RPMI8226 (cell line): ENCODE data around the gene HIVEP1.
"Not testable (repeated sequence)": the region's sequence is repeated elsewhere in the genome, so short reads cannot be mapped to it uniquely, and the experiment has no call there.

ENCODE experiments used
- DNase-seq: peaks from one replicate; pipeline ENCODE4 v3.0.0-alpha.2; 2015

HIVEP1 gene

DNA sequence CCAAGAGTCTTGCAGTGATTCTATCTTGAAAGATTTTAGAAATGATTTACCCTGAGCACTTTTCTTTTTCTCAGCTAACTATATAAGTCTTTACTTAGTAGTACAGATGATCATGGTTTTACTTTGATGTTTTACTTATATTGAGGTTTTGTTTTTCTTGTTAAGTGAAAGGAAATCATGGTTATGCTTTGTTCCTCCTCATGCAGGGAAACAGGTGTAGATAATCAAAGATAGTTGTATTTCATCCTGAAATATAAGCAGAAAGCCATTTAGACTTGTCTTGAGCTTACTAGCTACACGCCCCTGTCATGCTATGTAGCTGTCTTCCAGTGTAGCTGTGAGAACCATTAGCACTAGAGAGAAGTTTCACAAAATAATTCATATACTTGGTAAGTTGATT, 113.9 kb downstream of the HIVEP1 start:
- no peak for DNase-seq

DNA sequence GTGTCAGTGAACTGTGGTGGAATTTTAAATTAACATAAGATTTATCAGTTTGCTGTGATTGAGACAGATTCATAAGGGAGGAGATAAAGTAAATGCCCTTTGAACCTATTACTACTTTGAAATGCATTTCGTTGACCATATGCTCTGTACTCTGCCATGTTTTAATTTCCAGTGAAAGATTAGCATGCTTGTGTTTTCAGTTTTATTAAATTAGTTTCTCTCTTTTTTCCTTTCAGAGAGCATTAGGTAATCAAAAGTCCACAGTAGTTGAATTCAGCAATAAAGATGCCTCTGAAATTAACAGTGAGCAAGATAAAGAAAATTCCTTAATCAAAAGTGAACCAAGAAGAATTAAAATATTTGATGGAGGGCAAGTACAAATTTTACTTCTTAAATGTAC, 117.4 kb downstream of the HIVEP1 start:
- no peak for DNase-seq

DNA sequence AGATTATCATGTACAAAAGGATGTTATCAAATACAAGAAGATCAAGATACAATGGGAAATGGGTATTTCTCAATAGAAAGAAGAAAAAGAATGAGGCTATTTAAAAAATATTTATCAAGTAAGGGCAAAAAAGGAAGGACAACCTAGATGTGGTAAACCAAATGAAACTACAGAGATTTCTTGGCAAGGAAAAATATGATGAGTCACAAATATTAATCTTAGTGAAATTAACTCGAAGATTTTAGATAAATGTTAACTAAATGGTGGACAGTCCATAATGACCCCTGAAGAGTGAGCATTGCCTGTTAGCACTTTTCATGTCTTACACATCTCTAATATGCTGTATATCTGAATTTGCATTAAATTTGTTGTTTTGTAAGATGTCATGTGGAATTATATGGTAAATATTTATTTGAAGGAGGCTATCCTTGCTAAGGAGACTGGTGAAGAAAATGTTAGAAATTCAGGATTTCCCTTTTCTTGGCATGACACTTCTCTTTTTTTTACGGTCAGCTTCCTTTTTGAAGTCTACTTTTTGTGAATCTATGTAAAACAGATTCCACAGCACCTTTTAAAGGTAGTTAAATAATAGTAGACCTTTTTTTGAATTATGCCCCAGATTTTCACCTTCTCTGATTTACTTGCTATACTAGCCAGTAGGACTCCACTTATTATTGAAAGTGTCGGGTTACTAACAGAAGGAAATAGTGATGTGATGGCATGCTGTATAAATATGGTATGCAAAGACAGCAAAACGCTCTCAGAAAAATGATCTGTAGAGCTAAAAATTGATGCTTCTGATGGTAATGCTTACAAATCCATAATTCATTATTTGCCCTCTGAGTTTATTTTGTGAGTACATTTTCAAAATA, 120.5 kb downstream of the HIVEP1 start:
- no peak for DNase-seq

DNA sequence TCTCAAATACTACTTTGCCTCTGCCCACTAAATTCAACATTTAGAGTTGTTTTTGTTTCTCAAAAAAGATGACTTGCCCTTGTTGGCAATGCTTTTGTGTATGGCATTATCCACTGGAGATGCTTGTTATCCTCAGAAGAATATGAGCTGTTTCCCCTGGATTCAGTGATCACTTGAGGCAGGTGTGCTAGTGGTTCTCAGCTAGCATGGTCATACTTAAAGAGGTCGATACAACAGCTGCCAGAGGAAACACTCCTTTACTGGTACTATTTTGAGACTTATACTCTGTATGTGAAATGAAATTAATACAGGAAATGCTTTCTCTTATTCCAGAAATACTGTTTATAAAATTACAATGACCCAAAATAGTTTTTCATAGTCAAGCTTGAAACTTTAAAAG, 122.5 kb downstream of the HIVEP1 start:
- no peak for DNase-seq

DNA sequence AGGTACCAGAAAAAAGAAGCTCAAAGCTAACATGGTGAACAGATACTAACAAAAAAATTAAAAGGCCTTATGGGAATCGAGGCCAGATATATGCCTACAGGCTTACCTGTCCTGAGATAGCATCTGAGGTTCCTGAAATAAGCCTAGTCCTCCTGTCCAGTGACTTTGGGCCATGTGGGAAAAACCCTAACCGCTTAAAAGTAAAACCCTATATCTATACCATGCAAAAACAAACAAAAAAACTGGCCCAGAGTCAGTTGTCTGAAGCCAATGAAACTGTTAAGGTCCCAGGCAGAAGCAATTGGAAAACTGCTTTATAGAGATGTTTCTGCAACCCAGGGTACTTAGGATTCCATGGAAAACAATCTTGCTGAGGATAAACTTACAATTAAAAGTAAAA, 122.9 kb downstream of the HIVEP1 start:
- no peak for DNase-seq

DNA sequence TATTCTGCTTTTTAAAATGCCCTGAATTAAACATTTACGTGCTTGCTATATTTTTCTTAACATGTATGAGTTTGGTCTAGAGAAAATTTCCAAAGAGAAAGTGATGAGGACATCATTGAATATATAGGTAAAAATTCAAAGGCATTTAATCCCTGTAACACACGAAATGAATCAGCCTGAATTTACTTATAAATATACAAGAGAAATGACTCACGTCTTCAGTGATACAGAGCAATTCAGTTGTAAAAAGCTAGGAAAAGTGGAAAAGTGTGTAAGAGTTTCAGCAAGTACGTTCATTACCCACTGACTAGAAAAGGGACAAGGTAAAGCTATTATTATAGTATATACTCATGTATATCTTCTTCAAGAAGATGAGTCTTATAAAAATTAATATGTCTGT, 124.8 kb downstream of the HIVEP1 start:
- DNase-seq = no peak

DNA sequence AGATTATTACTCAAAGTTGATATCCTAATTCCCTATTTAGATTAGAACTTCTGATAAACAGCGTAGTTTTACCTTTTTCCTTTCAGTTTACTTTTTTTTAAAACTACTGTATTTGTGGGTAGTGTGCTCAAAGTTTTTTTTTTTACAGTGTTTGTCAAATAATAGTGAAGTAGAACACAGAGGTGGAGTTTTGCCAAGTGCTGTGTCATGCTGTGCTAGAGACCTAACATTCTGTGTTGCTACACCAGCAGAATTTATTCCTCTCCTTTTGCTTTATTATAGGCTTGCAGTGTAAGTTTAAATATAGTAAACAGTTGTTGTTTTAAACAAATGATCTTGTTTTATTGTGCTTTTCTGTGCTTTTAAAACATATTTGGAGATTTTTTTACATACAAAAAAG, 125.4 kb downstream of the HIVEP1 start:
- DNase-seq = peak; percentile 84

DNA sequence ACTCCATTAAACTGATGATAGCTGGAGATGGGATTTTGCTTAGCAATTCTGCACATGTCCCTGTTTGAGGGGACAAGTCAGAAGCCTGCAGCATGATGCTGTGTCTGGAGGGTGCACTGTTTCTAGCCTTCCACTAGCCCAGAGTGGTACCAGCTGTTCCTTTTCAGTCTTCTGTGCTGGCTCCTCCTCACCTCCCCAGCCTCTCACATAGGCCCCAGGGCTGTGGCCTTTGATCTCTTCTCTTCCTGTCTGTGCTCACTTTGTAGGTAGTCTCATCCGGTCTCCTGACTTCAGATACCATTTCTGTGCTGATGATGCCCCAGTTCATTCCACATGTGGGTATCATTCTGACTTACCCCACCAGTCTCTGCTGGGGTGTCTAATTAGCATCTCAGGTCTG, 126.3 kb downstream of the HIVEP1 start:
- no peak for DNase-seq

DNA sequence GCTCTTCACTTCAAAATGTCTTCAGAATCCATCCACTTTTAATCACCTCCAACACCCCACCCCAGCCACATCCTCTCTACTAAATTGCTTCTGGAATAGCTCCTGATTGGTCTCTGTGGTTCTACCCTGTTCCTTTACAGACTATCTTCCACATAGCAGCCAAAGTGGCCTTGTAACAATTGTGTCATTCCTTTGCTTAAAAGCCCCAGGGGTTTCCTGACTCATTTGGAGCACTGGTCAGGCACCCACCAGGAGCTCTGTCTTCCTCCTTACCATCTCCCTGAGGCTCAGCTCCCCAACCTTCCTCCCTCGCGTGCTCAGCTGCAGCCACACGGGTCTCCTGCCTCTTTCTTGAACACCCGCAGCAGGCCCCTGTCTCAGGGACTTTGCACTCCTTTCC, 126.8 kb downstream of the HIVEP1 start:
- DNase-seq = no peak

DNA sequence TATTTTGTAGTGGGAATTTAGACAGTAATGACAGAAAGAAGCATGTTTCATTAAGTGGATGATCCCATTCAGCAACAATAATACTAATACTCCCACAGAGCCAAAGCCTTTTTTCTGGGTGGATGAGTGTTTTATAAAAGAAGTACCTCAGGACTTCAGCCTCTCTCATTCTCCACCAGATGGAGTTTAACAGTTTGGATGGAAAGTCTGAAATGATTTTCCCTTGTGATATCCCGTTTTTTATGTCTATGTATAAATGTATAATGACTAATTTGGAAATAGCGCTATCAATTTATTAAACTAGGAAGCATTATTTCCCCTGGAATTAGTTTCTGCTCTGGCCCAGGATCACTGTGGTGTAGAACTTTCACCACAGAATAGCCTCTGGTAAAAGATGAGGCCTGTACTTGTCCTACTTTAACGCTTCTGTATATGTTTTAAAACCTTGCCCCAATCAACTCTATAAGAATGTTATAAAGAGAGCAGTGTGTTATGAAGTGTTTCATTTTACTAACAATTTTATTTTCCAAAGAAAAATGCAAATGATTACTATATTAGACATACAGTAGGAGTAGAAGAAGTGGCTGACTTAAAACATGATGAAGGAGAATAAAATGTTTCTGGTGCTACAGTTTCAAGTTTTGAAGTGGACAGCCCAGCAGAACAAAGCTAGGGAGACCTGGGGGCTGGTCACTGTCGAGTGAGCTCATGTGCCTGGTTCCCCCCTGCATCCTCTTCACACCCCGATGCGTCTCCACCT, 135.6 kb downstream of the HIVEP1 start:
- no peak for DNase-seq

DNA sequence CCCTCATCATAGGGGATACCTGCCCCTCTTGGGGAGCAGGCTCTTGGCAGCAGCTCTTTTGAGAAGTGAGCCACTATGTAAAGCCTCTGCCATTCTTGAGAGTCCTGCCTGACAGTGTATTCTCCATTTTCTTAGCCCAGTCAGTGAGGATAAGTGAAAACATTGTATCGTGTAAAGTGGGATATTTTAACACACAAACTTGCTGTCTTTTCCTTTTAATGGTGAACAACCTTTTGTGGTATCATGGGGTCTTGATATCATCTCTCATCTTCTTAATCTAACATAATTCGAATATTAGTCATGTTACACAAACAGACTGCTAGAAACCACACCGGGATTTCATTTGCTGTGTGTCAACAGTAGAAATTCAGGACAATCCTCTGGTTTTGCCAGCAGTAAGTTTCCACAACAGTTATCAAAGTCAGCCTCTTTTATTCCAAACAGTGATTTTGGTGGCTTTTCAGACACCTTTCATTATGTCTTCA, 136.2 kb downstream of the HIVEP1 start:
- DNase-seq = no peak

DNA sequence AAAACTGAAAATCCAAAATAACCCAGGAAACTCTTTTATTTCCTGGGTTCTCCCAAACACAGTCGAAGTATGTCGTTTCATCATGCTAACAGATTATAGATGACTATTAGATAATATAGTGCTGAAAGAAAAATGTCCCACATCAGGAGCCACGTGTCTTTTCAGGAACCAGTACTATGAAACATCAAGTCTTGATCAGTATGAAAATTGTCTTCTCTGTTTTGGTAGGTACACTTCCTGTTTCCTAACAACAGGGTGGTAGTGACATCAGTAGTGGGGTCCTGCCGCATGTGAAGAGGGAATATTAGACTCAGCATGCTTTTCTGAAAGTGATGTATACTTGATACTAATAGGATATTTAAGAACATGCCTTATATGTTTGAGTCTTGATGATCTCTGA, 136.7 kb downstream of the HIVEP1 start:
- DNase-seq = no peak

DNA sequence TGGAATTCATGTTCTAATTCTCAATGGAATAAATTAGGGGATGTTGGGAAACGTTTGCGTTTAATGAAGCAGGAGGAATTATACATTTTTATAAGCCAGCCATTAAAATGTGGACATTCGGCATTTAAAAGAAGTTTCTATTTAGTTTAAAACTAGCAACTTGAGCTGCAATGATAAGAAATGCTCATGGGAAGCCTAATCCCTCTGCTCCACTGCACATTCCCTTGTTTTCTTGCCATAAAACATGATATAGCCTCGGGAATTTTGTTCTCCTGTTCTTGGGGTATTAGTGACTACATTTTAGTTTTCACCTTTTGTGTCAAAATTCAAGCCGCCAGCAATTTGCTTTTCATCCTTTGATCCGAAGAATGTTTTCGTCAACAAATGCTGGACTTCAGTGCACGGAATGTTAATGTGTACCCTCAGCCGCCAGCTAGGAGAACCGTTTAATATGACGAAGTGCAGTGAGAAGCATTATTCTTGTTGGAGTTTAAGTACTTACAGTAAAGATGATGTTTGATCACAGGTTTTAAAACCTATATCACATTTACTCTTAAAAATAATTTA, 137.9 kb downstream of the HIVEP1 start:
- no peak for DNase-seq

DNA sequence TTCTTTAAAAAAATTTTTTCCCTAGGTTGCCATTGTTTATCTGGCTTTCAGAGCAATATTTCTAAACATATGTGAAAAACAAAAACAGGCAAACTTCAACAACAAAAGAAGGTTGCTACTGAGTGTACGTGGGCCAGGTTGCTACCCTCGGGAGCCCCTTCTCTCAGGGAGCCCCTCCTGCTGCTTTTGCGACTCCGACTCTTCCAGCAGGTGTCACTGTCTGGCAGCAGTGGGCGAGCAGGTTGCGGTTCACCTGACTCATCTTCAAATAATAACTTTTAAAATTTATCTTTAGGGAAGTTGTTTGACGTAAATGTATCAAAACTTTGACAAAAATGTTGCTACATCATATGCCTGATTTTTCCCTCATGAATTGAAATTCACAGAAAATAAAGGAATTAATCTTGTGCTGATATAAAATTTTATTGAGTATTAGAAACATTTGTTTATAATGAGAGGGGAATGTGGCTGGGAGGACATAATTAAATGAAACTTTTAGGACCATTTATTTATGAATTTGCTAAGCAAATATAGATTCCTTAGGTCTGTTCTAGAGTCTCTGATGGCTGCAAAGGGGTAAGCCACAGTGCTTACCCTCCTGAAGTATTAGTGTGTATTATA, 138.8 kb downstream of the HIVEP1 start:
- DNase-seq = no peak

DNA sequence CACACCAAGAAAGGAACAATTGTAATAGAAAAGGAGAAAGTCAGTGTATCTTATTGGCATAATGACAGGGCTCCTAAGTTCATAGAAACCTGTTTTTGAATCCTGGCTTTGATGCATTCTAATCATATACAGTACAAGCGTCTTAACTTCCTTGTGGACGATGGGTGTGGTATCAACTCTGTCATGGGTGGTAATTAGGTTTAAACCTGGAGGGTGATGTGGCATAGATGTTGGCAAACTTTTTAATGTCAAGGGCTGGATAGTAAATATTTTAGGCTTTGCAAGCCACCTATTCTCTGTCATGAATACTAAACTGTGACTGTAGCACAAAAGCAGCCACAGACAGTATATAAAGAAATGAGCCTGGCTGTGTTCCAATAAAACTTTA, 139.3 kb downstream of the HIVEP1 start:
- no peak for DNase-seq

DNA sequence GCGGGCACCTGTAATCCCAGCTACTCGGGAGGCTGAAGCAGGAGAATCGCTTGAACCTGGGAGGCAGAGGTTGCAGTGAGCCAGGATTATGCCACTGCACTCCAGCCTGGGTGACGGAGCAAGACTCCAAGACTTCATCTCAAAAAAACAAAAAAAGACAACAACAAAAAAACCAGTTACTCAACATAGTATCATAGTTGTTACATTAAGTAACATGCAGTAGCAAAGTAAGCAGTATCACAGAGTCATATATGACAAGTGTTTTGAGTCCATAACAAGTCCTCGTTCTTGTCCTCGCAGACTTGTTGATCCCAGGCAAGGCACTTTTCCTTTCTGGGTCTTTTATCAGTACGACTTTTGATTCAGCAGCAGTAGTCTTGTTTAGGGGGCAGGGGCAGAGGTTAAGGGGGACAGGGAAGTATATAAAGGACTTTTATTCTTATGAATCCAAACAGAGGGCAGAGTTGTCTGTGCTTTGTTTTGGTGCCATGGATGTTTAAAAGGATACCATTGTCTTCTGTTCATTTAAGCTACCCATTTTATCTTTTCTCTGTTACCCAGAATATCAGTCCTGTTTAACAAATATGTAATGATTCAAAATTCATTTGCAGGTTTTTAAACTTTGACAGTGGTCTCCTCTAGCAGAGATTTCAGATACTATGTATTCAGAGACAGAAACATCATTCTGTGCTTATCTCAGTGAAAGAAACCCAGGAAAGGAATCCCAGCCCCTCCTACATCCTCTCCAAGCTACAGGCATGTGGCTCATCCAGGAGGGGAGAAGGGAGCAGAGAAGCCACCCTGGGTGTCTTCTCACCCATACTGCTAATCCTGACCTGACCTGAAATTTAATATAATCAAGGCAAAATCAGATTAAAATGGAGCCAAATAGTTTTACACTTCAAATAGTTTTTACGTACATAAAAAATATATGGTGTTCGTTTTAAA, 140.2 kb downstream of the HIVEP1 start:
- no peak for DNase-seq

DNA sequence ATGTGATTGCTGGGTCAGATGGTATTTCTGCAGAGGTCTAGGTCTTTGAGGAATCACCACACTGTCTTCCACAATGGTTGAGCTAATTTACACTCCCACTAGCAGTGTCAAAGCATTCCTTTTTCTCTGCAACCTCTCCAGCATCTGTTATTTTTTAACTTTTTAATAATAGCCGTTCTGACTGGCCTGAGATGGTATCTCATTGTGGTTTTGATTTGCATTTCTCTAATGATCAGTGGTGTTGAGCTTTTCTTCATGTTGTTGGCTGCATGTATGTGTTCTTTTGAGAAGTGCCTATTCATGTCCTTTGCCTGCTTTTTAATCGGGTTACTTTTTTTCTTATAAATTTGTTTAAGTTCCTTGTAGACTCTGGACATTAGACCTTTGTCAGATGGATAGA, 143.7 kb downstream of the HIVEP1 start:
- not testable (repeated sequence) for DNase-seq

DNA sequence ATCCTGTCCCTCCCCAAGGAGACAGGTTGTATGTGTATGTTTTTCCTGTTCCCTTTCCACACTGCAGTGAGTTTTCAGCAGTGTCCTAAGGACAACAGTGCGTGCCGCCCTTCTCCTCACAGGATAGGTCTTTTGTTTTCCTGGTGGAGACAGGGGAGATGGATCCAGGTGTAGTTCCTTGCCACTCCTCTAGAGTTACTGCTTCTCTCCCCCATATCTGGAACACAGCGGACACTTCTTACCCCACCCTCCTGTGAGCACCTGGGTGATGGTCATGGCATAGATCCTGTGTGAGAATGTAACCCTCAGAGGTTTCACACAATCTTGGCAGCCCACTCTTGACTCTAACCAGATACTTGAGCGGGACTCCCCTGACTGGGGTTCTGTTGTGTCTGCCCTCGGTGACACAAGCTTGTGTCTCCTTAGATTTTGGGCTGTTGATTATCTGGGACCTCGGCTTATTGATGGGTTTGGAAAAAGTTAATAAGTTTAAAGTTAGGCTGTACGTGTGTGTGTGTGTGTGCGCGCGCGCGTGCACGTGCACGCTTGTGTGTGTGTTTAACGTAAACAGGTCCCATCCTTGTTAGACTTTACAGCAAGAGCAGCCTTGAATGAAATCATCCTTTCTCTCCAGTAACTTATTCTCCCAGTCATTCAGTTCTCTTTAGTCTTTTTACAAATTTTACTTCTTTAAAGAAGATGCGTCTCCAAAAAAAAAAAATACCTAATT, 146.7 kb downstream of the HIVEP1 start:
- no peak for DNase-seq

DNA sequence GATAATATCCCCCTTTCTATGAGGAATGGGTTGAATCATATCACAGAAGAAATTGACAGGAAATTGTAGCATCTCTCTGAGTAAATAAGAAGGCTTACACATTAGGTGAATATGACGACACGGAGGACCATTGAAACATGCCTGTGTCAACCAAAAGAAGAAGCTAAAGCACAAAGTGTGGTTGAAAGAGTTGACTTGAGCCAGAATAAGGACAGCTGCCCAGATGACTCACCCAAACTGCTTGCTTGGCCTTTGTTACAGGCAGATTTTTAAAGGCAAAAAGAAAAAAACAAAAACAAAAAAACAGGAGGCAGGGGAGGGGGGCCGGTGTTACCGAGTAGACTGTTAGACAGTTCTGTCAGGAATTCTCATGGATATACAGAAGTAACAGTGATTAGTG, 148.2 kb downstream of the HIVEP1 start:
- no peak for DNase-seq

DNA sequence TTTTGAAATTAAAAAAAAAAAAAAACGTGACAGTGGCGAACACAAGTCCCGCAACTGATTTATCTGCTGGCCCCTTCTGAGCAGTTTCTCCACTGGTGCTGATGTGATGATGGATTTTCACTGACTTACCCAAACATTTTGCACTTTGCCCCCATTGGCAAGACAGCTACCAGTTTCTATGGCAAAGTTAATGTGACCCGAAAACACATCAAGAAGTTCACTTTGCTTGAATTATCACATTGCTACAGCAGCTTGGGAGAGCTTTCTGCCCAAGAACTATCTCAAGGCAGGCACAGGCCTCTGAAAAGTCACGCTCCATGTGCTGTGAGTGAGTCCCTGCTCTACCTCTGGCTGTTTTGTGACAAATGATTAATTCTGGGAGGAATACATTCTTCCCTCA, 150.1 kb downstream of the HIVEP1 start:
- no peak for DNase-seq

DNA sequence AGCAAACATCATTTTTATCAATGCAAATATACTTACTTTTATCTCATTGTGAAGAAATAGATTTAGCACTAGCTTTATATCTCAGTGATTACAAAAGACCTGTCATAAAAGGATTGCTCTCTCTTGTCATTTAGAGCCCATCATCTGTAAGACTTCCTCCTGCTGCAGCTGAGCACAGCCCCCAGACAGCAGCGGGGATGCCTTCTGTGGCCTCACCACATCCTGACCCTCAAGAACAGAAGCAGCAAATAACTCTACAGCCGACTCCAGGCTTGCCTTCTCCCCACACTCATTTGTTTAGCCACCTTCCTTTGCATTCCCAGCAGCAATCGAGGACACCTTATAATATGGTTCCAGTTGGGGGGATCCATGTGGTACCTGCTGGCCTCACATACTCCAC, 151.0 kb downstream of the HIVEP1 start:
- no peak for DNase-seq
